ENCODE data around the gene SIL1.

SIL1 gene

GRCh38 chr5:139207297-139208000 is 9.3 kb upstream of the SIL1 start:
- DNase-seq = no peak
- TF ChIP-seq CTCF (IDR thresholded peaks at IDR 0.05; ENCODE audit: low read depth, low read length) = no peak
- no peaks in the 10 kb centered on the region for H3K9me3 ChIP-seq (ENCODE audit: severe bottlenecking)

GRCh38 chr5:139205586-139205985 is 7.4 kb upstream of the SIL1 start:
- Histone ChIP-seq H3K9me3 (ENCODE audit: severe bottlenecking) (no peaks in the 10 kb centered on the region), H3K27me3 (ENCODE audit: insufficient read depth, low read depth, severe bottlenecking) (no peaks in the 10 kb centered on the region), H3K4me3 (ENCODE audit: low read depth, low read length) (no peak overlapping the region), H3K27ac (no peak overlapping the region), H3K36me3 (no peaks in the 10 kb centered on the region)
- no peak for DNase-seq
- no peak for TF ChIP-seq CTCF (IDR thresholded peaks at IDR 0.05; ENCODE audit: low read depth, low read length)

More at GRCh38 chr5:139207297-139208000, 9.3 kb upstream of the SIL1 start:
- no peak overlapping the region for H3K4me3 ChIP-seq (ENCODE audit: low read depth, low read length)
- no peaks in the 10 kb centered on the region for H3K27me3 ChIP-seq (ENCODE audit: insufficient read depth, low read depth, severe bottlenecking)
- no peaks in the 10 kb centered on the region for H3K36me3 ChIP-seq
- no peak overlapping the region for H3K27ac ChIP-seq

- DNase-seq = no peak
- Histone ChIP-seq H3K27me3 (ENCODE audit: insufficient read depth, low read depth, severe bottlenecking) (no peaks in the 10 kb centered on the region), H3K4me3 (ENCODE audit: low read depth, low read length) (no peak overlapping the region), H3K36me3 (no peaks in the 10 kb centered on the region), H3K9me3 (ENCODE audit: severe bottlenecking) (no peaks in the 10 kb centered on the region), H3K27ac (no peak overlapping the region)
- no peak for TF ChIP-seq CTCF (IDR thresholded peaks at IDR 0.05; ENCODE audit: low read depth, low read length)
Observed at GRCh38 chr5:139205124-139205523, 7.0 kb upstream of the SIL1 start.

- H3K36me3 ChIP-seq = no peaks in the 10 kb centered on the region
- no peak overlapping the region for H3K27ac ChIP-seq
- no peak for TF ChIP-seq CTCF (IDR thresholded peaks at IDR 0.05; ENCODE audit: low read depth, low read length)
- no peaks in the 10 kb centered on the region for H3K27me3 ChIP-seq (ENCODE audit: insufficient read depth, low read depth, severe bottlenecking)
- no peaks in the 10 kb centered on the region for H3K9me3 ChIP-seq (ENCODE audit: severe bottlenecking)
- no peak for DNase-seq
- no peak overlapping the region for H3K4me3 ChIP-seq (ENCODE audit: low read depth, low read length)
Observed at GRCh38 chr5:139204196-139204595, 6.0 kb upstream of the SIL1 start.

GRCh38 chr5:139199321-139199720 is 1.2 kb upstream of the SIL1 start:
- Histone ChIP-seq H3K4me3 (ENCODE audit: low read depth, low read length) (no peak overlapping the region), H3K36me3 (no peaks in the 10 kb centered on the region), H3K27ac (no peak overlapping the region), H3K27me3 (ENCODE audit: insufficient read depth, low read depth, severe bottlenecking) (no peaks in the 10 kb centered on the region), H3K9me3 (ENCODE audit: severe bottlenecking) (no peaks in the 10 kb centered on the region)
- no peak for DNase-seq
- no peak for TF ChIP-seq CTCF (IDR thresholded peaks at IDR 0.05; ENCODE audit: low read depth, low read length)
